GM21825 (cell line): ENCODE measurements around the gene POMGNT1.

Source experiments
- ATAC-seq: cut with Tn5 transposase; IDR thresholded peaks from one replicate; pipeline ENCODE4 v1.9.1; 2021; ENCODE audit warnings: mild to moderate bottlenecking, moderate library complexity; ENCODE audit not compliant: unreplicated experiment

Gene POMGNT1

GRCh38 chr1:46183926-46184557 lies 14.2 kb downstream of the POMGNT1 start:
- no peak for ATAC-seq

DNA sequence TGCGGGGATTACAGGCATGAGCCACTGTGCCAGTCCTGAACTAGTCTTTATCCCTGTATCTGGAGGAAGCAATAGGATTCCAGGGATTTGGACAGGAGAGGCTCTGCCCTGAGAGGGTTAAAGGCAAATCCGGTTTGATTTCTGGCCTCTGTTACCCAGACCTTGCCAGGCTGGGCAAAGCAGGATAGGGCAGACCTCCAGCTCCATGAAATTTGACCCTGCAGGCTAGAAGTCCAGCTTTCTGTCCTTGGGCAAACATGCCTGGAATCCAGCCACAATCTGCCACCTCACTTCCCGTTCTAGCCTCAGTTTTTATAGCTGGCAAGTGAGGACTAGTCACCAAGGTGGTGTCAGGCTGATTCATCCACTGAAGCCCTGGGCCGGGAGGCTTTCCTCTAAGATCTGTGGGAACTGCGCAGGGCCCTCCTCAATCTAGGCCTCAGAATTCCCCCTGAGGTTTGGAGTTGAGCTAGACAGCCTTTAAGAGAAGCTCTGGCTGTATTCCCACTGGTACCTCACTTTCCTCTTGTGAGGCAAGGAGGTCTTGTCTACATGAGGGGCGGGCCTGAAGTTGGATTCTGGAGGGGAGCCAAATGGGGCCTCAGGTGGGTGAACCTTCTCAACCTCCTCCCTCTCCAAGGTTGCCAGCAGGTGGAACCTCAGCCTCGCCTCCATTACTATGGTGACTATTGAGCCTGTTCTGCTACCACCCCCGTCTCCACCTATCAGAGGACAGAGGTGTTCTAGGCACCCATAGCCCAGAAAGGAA lies 15.0 kb downstream of the POMGNT1 start:
- no peak for ATAC-seq

DNA sequence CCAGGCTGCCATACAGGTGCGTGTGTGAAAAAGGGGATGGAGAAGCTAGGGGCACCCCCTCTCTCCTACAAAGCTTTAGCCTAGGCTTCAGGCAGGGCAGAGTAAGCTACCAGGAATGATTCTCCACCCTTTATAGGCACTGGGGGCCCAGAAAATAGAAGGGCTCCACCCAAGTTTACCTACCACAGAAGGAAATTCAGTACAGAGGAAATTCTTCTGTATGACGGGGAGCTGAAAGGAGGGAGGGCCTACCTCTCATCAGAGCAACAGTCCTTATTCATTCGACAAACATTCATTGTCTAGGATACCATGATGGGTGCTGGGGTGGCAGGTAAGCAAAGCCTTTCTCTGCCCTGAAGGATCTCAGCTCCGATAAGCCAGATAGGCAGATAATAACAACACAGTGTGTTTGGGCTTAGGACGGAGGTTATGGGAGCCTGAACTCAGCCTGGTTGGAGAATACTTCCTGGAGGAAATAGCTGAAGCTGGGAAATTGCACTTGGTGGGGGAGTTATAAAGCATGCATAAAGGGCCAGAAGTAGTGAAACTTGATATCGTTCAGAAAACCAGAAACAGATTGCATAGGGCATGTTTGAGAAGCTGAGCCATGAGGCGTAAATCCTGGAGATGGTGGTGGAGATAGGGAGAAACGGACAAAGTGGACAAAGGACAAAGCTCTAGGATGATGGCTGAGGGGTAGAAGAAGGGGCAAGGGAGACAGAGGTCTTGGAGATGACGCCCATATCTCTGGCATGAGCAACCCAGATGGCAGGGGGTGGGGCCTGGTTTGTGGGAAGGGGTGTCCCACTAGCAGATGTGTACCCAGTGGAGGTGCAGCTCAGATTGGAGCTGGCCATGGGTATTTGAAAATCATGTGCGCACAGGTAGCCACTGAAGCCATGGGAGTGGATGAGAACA lies 16.6 kb downstream of the POMGNT1 start:
- ATAC-seq, result no peak

- ATAC-seq, result no peak
Measured at GRCh38 chr1:46180082-46180616, 18.1 kb downstream of the POMGNT1 start.

DNA sequence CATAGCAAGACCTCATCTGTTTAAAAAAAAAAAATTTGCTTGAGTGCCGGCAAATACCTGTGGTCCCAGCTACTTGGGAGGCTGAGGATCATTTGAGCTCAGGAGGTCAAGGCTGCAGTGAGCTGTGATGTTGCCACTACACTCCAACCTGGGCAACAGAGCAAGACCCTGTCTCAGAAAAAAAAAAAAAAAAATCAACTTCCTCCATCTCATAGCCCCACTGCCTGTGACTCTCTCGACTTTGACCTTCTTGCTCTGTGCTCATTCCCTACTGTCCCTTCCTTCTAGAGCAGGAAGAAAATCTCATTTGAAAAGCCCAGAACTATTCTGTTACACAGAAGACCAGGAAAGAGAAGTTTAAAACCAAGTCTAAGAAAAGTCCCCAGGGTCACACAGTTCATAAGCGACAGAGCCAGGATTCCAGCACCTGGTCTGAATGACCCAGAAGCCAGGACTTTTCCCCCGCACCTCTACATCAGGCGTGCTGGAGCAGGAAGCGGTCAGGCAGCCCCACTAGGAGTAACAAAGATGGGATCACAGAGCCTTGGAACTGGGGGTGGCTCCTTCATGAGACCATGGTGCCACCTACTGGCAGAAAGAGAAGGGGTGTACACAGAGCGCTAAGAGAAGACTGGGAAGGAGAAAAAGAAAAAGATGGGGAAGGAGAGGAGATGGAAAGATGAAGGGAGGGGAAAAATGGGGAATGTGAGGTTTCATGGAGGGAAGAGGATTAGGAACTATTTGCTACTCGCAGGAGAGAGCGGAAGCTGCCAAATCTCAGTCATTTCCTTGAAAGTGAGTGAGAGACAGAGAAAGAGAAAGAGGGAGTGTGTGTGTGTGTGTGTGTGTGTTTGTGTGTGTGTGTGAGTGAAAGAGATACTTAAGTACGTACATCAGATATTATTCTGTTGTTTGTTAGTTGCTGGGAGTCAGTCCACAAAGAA lies 18.8 kb downstream of the POMGNT1 start:
- no peak for ATAC-seq

- no peak for ATAC-seq
Measured at GRCh38 chr1:46176211-46176865, 21.9 kb downstream of the POMGNT1 start, which contains the start of gene P3R3URF. P3R3URF (minus strand) TSS chr1:46176488; CDS start chr1:46176471, 17 bp downstream.

- no peak for ATAC-seq
Measured at GRCh38 chr1:46175243-46175642, 23.0 kb downstream of the POMGNT1 start.

DNA sequence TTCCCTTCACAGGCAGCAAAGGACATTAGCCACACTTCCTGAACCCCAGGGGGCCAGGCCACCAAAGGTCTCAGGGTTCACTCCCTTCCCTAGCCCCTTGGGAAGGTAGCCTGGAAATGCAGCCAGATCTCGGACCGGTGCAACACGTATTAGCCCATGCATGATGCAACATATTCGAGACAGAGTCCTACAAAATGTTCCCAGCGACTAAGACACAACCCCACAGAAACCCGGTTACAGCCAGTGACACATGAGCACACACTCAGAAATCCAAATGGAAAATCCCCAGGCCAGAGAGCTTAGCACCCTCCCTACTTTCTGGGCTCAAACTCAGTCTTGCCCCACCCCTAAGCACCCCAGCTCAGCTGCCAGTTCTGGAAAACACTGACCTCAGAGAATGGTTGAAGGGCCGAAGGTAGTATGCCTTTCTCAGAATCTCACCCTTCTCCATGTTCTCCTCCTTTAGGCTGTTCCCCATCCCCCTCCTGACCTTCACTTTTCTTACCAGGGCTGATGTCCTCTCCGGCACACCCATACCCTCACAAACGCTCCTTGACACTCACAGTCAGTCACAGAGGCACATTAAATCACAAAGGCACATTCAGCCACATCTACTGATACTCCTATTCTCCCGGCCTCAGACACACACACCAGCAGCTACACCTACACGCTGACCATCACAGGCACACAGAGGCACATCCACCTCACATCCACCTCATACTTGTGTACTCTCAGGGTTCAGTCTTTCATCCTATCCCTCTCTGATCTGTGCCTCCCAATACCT lies 23.6 kb downstream of the POMGNT1 start, which contains the start of gene TSPAN1:
Gene TSPAN1 (plus strand): TSS at position 640 of the 784 bp plus-strand sequence. CDS start 6,021 bp downstream, outside the sequence.
- no peak for ATAC-seq

- ATAC-seq, result no peak
Measured at GRCh38 chr1:46173361-46173856, 24.8 kb downstream of the POMGNT1 start.

- no peak for ATAC-seq
Measured at GRCh38 chr1:46172321-46172720, 25.9 kb downstream of the POMGNT1 start.

DNA sequence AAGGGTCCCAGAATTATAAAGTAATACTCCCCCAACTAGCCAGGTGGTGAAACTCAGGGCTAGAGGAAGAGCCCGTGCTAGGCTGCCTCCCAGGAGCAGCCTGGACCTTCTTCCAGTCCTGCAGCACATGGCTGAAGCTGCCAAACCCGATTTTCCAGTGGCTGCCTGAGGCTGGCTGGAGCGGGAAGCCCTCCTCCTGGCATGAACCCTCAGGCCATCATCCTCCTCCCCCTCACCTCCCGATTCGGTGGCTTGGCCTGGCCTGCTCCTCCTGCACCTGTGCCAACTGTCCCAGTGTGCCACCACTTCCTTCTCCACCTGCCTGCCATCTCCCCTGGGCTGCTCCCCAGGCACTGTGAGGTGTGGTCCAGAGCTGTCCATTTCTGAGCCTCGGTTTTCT lies 26.4 kb downstream of the POMGNT1 start:
- ATAC-seq, result no peak

GRCh38 chr1:46171351-46171750 lies 26.9 kb downstream of the POMGNT1 start:
- no peak for ATAC-seq

DNA sequence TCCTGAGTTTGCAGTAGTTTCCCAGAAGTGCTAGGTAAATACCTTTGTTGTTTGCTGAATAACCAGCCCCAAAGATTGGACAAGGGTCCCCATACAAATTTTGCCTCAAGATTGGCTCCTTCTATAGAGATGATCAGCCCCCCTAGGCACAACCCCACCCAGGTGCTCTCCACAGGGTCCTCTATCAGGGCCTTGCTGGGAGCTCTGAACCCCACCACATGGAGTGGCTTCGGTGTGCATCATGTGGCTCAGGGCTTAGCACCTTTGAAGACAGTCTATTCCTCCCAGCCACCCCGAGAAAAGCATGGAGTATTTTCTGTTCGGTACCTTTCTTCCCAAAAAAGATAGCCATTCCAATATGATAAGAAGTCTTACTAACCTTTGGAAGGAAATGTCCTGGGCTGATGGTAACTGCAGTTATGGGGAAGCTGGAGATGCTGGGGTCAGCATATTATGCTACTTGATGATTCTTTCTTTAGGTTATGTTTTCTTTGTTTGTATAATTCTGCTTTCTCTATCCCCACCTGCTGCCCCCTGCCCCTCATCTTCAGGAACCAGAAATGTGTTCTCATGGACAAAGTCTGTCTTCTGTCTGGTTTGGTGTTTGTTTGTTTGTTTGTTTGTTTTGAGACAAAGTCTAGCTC lies 28.3 kb downstream of the POMGNT1 start:
- ATAC-seq, result no peak

- ATAC-seq, result no peak
Measured at GRCh38 chr1:46168477-46168876, 29.8 kb downstream of the POMGNT1 start.

DNA sequence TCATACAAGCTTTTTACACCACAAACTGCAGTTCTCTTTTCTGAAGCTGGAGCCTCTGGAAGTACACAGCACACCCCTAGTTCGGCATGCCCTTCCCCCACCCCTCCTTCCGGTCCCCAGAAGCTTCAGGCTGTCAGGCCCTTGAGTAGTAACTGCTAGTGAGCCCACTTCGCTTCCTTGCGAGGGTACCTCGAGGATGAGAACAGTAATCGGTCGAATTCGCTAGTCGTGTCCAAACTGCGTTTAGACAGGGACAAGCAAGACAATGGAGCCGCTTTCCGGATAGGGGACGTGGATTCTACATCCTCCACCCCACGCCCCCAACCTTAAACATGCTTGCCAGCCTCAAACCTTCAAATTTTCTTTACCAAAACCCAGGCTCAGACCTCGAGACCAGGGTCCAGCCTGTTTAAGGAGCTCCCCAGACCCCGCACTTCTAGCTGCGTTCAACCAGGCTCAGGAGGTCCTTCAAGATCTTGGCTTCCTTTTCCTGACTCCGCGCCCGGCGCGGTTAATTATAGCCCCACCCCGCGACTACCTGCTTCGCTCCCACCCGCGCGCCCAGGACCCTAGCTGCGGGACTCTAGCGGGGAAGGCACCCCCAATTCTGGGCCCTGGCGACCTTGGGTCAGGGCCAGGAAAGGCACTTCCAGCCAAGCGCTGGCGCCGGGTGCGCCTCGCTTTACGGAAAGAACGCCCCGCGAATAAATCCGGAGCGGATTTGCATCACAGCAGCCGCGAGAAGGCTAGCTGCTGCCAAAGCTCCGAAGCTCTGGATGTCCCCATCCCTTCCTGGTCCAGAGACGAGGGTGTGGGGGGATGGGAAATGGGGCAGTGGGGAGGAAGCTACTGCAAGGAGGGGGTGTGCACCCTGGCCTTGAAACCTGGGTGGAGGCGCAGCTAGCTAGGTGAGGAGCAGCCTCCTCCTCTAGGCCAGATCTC lies 31.4 kb downstream of the POMGNT1 start:
- ATAC-seq, result no peak

DNA sequence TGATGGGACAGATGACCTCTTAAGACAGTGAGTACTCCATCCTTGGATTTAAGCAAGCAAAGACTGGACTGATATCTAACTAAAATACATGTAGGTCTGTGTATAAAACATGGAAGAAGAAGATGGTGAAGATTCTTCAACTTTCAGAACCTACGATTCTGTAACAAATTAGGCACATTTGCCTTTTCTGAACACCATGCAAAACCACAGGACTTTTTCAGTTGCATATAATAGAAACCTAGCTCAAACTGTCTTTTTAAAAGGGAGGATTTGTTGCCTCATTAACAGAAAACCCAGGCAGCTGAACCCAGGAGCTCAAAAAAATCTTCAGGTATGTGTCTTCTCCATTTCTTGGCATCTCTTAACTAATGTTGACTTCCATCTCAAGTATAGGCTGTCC lies 38.0 kb downstream of the POMGNT1 start:
- no peak for ATAC-seq

- no peak for ATAC-seq
Measured at GRCh38 chr1:46159516-46159915, 38.7 kb downstream of the POMGNT1 start.
